Esophagus squamous epithelium (tissue), 4 donors: ENCODE data around the gene RNF180.

Source experiments
- POLR2A ChIP-seq, 4 donors: fragments of 450-650 bp; IDR thresholded peaks; one replicate each; pipeline ENCODE4 v1.6.1; 2017; ENCODE audit warnings: antibody characterized with exemption in 4 of 4, mild to moderate bottlenecking in 4 of 4, moderate library complexity in 3 of 4
- TF ChIP-seq, protein P1 (sequence below), 6 experiments: fragments of 450-650 bp in 4 of 6; fragments of 200-600 bp in 2 of 6; sonication (generic) in 2 of 6; IDR thresholded peaks; one replicate each; pipeline ENCODE4 v1.5.1; 2016 to 2019; ENCODE audit warnings: antibody characterized with exemption in 6 of 6, mild to moderate bottlenecking in 4 of 6, moderate library complexity in 4 of 6

DNA sequence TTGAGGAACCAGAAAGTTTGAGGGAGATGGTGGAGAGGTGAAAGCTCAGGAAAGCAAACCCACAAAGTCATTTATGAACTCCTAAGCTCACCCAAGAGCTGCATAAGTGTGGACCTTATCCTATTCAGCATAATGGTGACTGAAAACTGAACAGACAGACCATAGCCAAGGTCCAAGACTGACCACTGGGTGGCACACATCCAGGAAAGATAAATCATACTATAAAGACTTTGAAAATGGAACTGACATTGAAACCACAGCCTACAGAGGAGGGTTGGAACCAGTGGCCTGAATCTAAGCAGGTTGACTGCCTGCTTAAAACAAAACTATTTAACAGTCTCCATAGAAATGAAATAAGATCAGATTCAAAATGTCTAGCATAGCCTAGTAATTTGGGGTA, 219.1 kb downstream of the RNF180 start:
- TF ChIP-seq, protein P1, sequence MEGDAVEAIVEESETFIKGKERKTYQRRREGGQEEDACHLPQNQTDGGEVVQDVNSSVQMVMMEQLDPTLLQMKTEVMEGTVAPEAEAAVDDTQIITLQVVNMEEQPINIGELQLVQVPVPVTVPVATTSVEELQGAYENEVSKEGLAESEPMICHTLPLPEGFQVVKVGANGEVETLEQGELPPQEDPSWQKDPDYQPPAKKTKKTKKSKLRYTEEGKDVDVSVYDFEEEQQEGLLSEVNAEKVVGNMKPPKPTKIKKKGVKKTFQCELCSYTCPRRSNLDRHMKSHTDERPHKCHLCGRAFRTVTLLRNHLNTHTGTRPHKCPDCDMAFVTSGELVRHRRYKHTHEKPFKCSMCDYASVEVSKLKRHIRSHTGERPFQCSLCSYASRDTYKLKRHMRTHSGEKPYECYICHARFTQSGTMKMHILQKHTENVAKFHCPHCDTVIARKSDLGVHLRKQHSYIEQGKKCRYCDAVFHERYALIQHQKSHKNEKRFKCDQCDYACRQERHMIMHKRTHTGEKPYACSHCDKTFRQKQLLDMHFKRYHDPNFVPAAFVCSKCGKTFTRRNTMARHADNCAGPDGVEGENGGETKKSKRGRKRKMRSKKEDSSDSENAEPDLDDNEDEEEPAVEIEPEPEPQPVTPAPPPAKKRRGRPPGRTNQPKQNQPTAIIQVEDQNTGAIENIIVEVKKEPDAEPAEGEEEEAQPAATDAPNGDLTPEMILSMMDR (IDR thresholded peaks at IDR 0.05): no peak
- TF ChIP-seq POLR2A (IDR thresholded peaks at IDR 0.05): no peak
